H9 (cell line): ENCODE data around the gene PRRX2. TPM values are rescaled to one million over a fixed set of nuclear protein-coding genes. Genes with fewer than 3 reads are reported as not detected.

Source experiments
- DNase-seq: peaks from one replicate; pipeline ENCODE4 v3.0.0-alpha.2; 2017
- H2AFZ ChIP-seq: one replicate; pipeline ENCODE4 v1.6.1; 2013; ENCODE audit warnings: mild to moderate bottlenecking, low read length, control low read depth, moderate library complexity
- H2AK5ac ChIP-seq: 2 replicates; pipeline ENCODE4 v1.6.1; 2013; ENCODE audit warnings: low read length, control low read depth, mixed read lengths; ENCODE audit not compliant: insufficient read length
- H2BK120ac ChIP-seq: one replicate; pipeline ENCODE4 v1.6.1; 2013; ENCODE audit warnings: low read depth, mild to moderate bottlenecking, low read length, control low read depth, inconsistent platforms; ENCODE audit not compliant: poor library complexity, severe bottlenecking
- H2BK12ac ChIP-seq: 2 replicates; pipeline ENCODE4 v1.6.1; 2013; ENCODE audit warnings: low read length, control low read depth, mixed read lengths, low read depth; ENCODE audit not compliant: insufficient read length
- H2BK15ac ChIP-seq: 2 replicates; pipeline ENCODE4 v1.6.1; 2013; ENCODE audit warnings: low read depth, low read length, control low read depth
- H2BK20ac ChIP-seq: one replicate; pipeline ENCODE4 v1.6.1; 2013; ENCODE audit warnings: low read depth, mild to moderate bottlenecking, low read length, control low read depth, inconsistent platforms; ENCODE audit not compliant: poor library complexity, severe bottlenecking
- H2BK5ac ChIP-seq: 2 replicates; pipeline ENCODE4 v1.6.1; 2013; ENCODE audit warnings: low read length, control low read depth, mixed read lengths; ENCODE audit not compliant: insufficient read length
- H3K14ac ChIP-seq: 2 replicates; pipeline ENCODE4 v1.6.1; 2013; ENCODE audit warnings: low read length, control low read depth; ENCODE audit not compliant: insufficient read depth
- H3K18ac ChIP-seq: 2 replicates; pipeline ENCODE4 v1.6.1; 2013; ENCODE audit warnings: low read depth, mild to moderate bottlenecking, mixed read lengths, low read length, control low read depth; ENCODE audit not compliant: insufficient read length
- H3K23ac ChIP-seq: 2 replicates; pipeline ENCODE4 v1.6.1; 2013; ENCODE audit warnings: low read length, control low read depth, mixed read lengths, low read depth; ENCODE audit not compliant: insufficient read length
- H3K23me2 ChIP-seq: 2 replicates; pipeline ENCODE4 v1.6.1; 2013; ENCODE audit warnings: low read depth, mild to moderate bottlenecking, mixed read lengths, low read length, control low read depth; ENCODE audit not compliant: insufficient read length, poor library complexity, severe bottlenecking
- H3K27ac ChIP-seq: 2 replicates; pipeline ENCODE4 v1.5.1; 2013; ENCODE audit warnings: low read length, control low read depth, mixed read lengths, low read depth; ENCODE audit not compliant: insufficient read length
- H3K27me3 ChIP-seq: 2 replicates; pipeline ENCODE4 v1.6.1; 2013; ENCODE audit warnings: low read length, control low read depth, inconsistent platforms; ENCODE audit not compliant: insufficient read depth
- H3K4ac ChIP-seq: 2 replicates; pipeline ENCODE4 v1.6.1; 2013; ENCODE audit warnings: low read depth, mild to moderate bottlenecking, control low read depth, inconsistent platforms, low read length, moderate library complexity
- H3K4me1 ChIP-seq: 2 replicates; pipeline ENCODE4 v1.6.1; 2013; ENCODE audit warnings: low read length, control low read depth, inconsistent platforms; ENCODE audit not compliant: insufficient read depth
- H3K4me2 ChIP-seq: 2 replicates; pipeline ENCODE4 v1.6.1; 2013; ENCODE audit warnings: low read length, control low read depth, mixed read lengths; ENCODE audit not compliant: insufficient read length, insufficient read depth
- H3K56ac ChIP-seq: 2 replicates; pipeline ENCODE4 v1.6.1; 2013; ENCODE audit warnings: low read depth, mild to moderate bottlenecking, mixed read lengths, low read length, control low read depth; ENCODE audit not compliant: insufficient read length
- H3K79me1 ChIP-seq: 2 replicates; pipeline ENCODE4 v1.6.1; 2013; ENCODE audit warnings: low read depth, mild to moderate bottlenecking, moderate library complexity, low read length, control low read depth, inconsistent platforms; ENCODE audit not compliant: insufficient read depth, poor library complexity, severe bottlenecking
- H3K79me2 ChIP-seq: 2 replicates; pipeline ENCODE4 v1.6.1; 2013; ENCODE audit warnings: low read length, control low read depth, inconsistent platforms; ENCODE audit not compliant: insufficient read depth
- H3K9ac ChIP-seq: 2 replicates; pipeline ENCODE4 v1.6.1; 2013; ENCODE audit warnings: low read length, control low read depth, mixed read lengths; ENCODE audit not compliant: insufficient read length; ENCODE audit errors: extremely low read depth
- H3K9me3 ChIP-seq: one replicate; pipeline ENCODE4 v1.6.1; 2013; ENCODE audit warnings: low read depth, low read length, inconsistent platforms; ENCODE audit not compliant: control insufficient read depth
- H3T11ph ChIP-seq: one replicate; pipeline ENCODE4 v1.6.1; 2013; ENCODE audit warnings: mild to moderate bottlenecking, low read length, control low read depth, inconsistent platforms
- H4K20me1 ChIP-seq: one replicate; pipeline ENCODE4 v1.6.1; 2013; ENCODE audit not compliant: control insufficient read depth, insufficient read length, insufficient read depth
- H4K5ac ChIP-seq: 2 replicates; pipeline ENCODE4 v1.6.1; 2013; ENCODE audit warnings: low read depth, mild to moderate bottlenecking, mixed read lengths, low read length, control low read depth; ENCODE audit not compliant: insufficient read length
- H4K8ac ChIP-seq: replicated peaks from 2 replicates; pipeline ENCODE4 v1.6.1; 2013; ENCODE audit warnings: low read length, control low read depth, mixed read lengths, low read depth; ENCODE audit not compliant: insufficient read length
- H4K91ac ChIP-seq: 2 replicates; pipeline ENCODE4 v1.6.1; 2013; ENCODE audit warnings: low read depth, mild to moderate bottlenecking, moderate library complexity, mixed read lengths, low read length, control low read depth; ENCODE audit not compliant: insufficient read length
- H3K27ac Mint-ChIP-seq, 3 experiments: 2 replicates in 2 of 3; 3 replicates in 1 of 3; pipeline ENCODE4 v1.8.0; 2020 to 2021; ENCODE audit warnings: mixed read lengths in 3 of 3, mild to moderate bottlenecking in 1 of 3, moderate library complexity in 1 of 3
- H3K27me3 Mint-ChIP-seq: 2 replicates; pipeline ENCODE4 v1.8.0; 2021; ENCODE audit warnings: low read depth, mild to moderate bottlenecking, moderate library complexity, mixed read lengths
- H3K36me3 Mint-ChIP-seq, 3 experiments: 2 replicates in 2 of 3; 3 replicates in 1 of 3; pipeline ENCODE4 v1.8.0; 2020 to 2021; ENCODE audit warnings: low read depth in 3 of 3, mixed read lengths in 3 of 3; ENCODE audit not compliant: insufficient read depth in 1 of 3
- H3K4me1 Mint-ChIP-seq, 2 experiments: 2 replicates each; pipeline ENCODE4 v1.8.0; 2020; ENCODE audit warnings: mixed read lengths in 2 of 2
- H3K4me3 Mint-ChIP-seq, 2 experiments: 2 replicates in 1 of 2; 3 replicates in 1 of 2; pipeline ENCODE4 v1.8.0; 2020 to 2021; ENCODE audit warnings: mild to moderate bottlenecking in 2 of 2, mixed read lengths in 2 of 2, moderate library complexity in 1 of 2
- H3K9me3 Mint-ChIP-seq, 2 experiments: 2 replicates in 1 of 2; 3 replicates in 1 of 2; pipeline ENCODE4 v1.8.0; 2020; ENCODE audit warnings: mild to moderate bottlenecking in 2 of 2, mixed read lengths in 2 of 2, moderate library complexity in 1 of 2
- CTCF ChIP-seq: fragments of 200-600 bp; sonication (generic); conservative IDR thresholded peaks from 3 replicates; pipeline ENCODE4 v1.8.0; 2021; ENCODE audit warnings: antibody characterized with exemption, mild to moderate bottlenecking
- whole genome bisulfite sequencing: extraction: QIAGEN DNeasy Blood & Tissue Kit; methylation state at CpG from one replicate; pipeline ENCODE4 v1.1.7; 2013; ENCODE audit warnings: missing lambda C conversion rate, low lambda C conversion rate, mixed read lengths; ENCODE audit not compliant: insufficient read length; ENCODE audit errors: extremely low coverage; 5-methylcytosine and 5-hydroxymethylcytosine counted together
- total RNA-seq: library from RNA; stranded (reverse); gene quantifications from 2 replicates; pipeline ENCODE4 v1.2.1, GENCODE V29; 2021

Gene PRRX2
- total RNA-seq, 1 experiment from 2014 or later = 3.9 TPM

- Histone ChIP-seq H2BK120ac (no peak overlapping the region), H4K20me1 (peaks cover 4% of the 10 kb centered on the region), H3K56ac (no peak overlapping the region), H3K27me3 (no peaks in the 10 kb centered on the region), H3K4ac (no peak overlapping the region), H3K18ac (no peak overlapping the region), H3K23me2 (no peaks in the 10 kb centered on the region), H4K5ac (no peak overlapping the region), H3K4me1 (no peaks in the 10 kb centered on the region), H2BK20ac (no peak overlapping the region), H2BK12ac (no peak overlapping the region), H3K79me1 (no peaks in the 10 kb centered on the region), H2BK5ac (no peak overlapping the region), H4K8ac (no peak overlapping the region), H2AFZ (no peak overlapping the region), H3K9me3 (no peaks in the 10 kb centered on the region), H3K4me2 (no peak overlapping the region), H3T11ph (no peak overlapping the region), H3K14ac (no peak overlapping the region), H4K91ac (no peak overlapping the region), H3K23ac (no peak overlapping the region), H2BK15ac (no peak overlapping the region), H2AK5ac (no peak overlapping the region), H3K27ac (no peak overlapping the region), H3K79me2 (no peaks in the 10 kb centered on the region), H3K9ac (no peak overlapping the region)
- DNase-seq = no peak
- Mint-ChIP-seq H3K9me3 (no peaks in the 10 kb centered on the region), H3K27me3 (peaks cover 2% of the 10 kb centered on the region), H3K36me3 (no peaks in the 10 kb centered on the region), H3K27ac (no peak overlapping the region), H3K4me1 (peaks cover 2 to 24% of the 10 kb centered on the region in 2 experiments; a peak in 2 of 4 replicates), H3K4me3 (no peak overlapping the region)
- WGBS = no CpG with 5 or more reads among the region's 5 CpGs
- no peak for TF ChIP-seq CTCF
These were observed 50.6 kb downstream of the PRRX2 start for GRCh38 chr9:129716091-129716490.
